ENCODE data around the gene HPSE2.

GRCh38 chr10:98463976-98464754 lies 771.5 kb downstream of the HPSE2 start:
- TF ChIP-seq CTCF (IDR thresholded peaks at IDR 0.05; ENCODE audit: low read depth, low read length): no peak
- no peak for TF ChIP-seq POLR2A (IDR thresholded peaks at IDR 0.05; ENCODE audit: extremely low read depth, insufficient read length)
- peak; percentile 59 for TF ChIP-seq MAX (IDR thresholded peaks at IDR 0.05; ENCODE audit: low read depth, low read length)
- no peak for TF ChIP-seq MYC (IDR thresholded peaks at IDR 0.05; ENCODE audit: low read depth, low read length)
